ENCODE results near the gene CPHXL2. TPM values are rescaled to one million over a fixed set of nuclear protein-coding genes. Genes with fewer than 3 reads are reported as not detected.

Gene CPHXL2
- total and polyA plus RNA-seq, 2 experiments from 2014 or later = not detected

- Histone ChIP-seq H3K9me3 (ENCODE audit: low read depth) (no peaks in the 10 kb centered on the region), H3K4me3 (peak within 1 kb of the TSS; percentile 66), H3K27me3 (no peaks in the 10 kb centered on the region), H3K4me1 (ENCODE audit: low read depth) (peaks cover 9% of the 10 kb centered on the region), H3K36me3 (peaks cover 16% of the 10 kb centered on the region), H3K27ac (peak within 1 kb of the TSS; percentile 81)
- DNase-seq (ENCODE audit: low read depth in 1 of 2, low spot score in 1 of 2) = peak; percentile 99 to 100
- TF ChIP-seq CTCF (IDR thresholded peaks at IDR 0.05; ENCODE audit: low read depth, low read length) = no peak
Measured at GRCh38 chr16:75622761-75623605, 53.8 kb downstream of the CPHXL2 start, which contains the start of gene ADAT1. ADAT1 (minus strand) TSS chr16:75623281; CDS start chr16:75620799, 2,482 bp downstream.

- H3K27ac ChIP-seq = no peak overlapping the region
- H3K4me1 ChIP-seq (ENCODE audit: low read depth) = peaks cover 9% of the 10 kb centered on the region
- peak; percentile 48 to 60 for DNase-seq (ENCODE audit: low read depth in 1 of 2, low spot score in 1 of 2)
- no peaks in the 10 kb centered on the region for H3K27me3 ChIP-seq
- peaks cover 3% of the 10 kb centered on the region for H3K36me3 ChIP-seq
- no peak overlapping the region for H3K4me3 ChIP-seq
- no peaks in the 10 kb centered on the region for H3K9me3 ChIP-seq (ENCODE audit: low read depth)
- TF ChIP-seq CTCF (IDR thresholded peaks at IDR 0.05; ENCODE audit: low read depth, low read length) = peak; percentile 67
Measured at GRCh38 chr16:75621170-75621477, 55.7 kb downstream of the CPHXL2 start.

- no peak overlapping the region for H3K4me3 ChIP-seq
- no peak for TF ChIP-seq CTCF (IDR thresholded peaks at IDR 0.05; ENCODE audit: low read depth, low read length)
Measured at GRCh38 chr16:75620326-75621169, 56.3 kb downstream of the CPHXL2 start.

GRCh38 chr16:75618780-75619179 is 58.0 kb downstream of the CPHXL2 start:
- no peaks in the 10 kb centered on the region for H3K36me3 ChIP-seq
- no peak for TF ChIP-seq CTCF (IDR thresholded peaks at IDR 0.05; ENCODE audit: low read depth, low read length)

More at GRCh38 chr16:75620326-75621169, 56.3 kb downstream of the CPHXL2 start:
- no peaks in the 10 kb centered on the region for H3K27me3 ChIP-seq
- no peaks in the 10 kb centered on the region for H3K36me3 ChIP-seq
- H3K27ac ChIP-seq = no peak overlapping the region
- no peak for DNase-seq (ENCODE audit: low read depth in 1 of 2, low spot score in 1 of 2)
- H3K4me1 ChIP-seq (ENCODE audit: low read depth) = peaks cover 9% of the 10 kb centered on the region
- H3K9me3 ChIP-seq (ENCODE audit: low read depth) = no peaks in the 10 kb centered on the region

GRCh38 chr16:75617121-75617520 is 59.7 kb downstream of the CPHXL2 start:
- TF ChIP-seq CTCF (IDR thresholded peaks at IDR 0.05; ENCODE audit: low read depth, low read length) = no peak
- H3K27ac ChIP-seq = no peak overlapping the region
- H3K4me1 ChIP-seq (ENCODE audit: low read depth) = peaks cover 5% of the 10 kb centered on the region
- DNase-seq (ENCODE audit: low read depth in 1 of 2, low spot score in 1 of 2) = no peak
- H3K9me3 ChIP-seq (ENCODE audit: low read depth) = no peaks in the 10 kb centered on the region
- H3K36me3 ChIP-seq = peaks cover 2% of the 10 kb centered on the region
- no peaks in the 10 kb centered on the region for H3K27me3 ChIP-seq
- no peak overlapping the region for H3K4me3 ChIP-seq

More at GRCh38 chr16:75618780-75619179, 58.0 kb downstream of the CPHXL2 start:
- no peaks in the 10 kb centered on the region for H3K27me3 ChIP-seq
- peaks cover 9% of the 10 kb centered on the region for H3K4me1 ChIP-seq (ENCODE audit: low read depth)
- DNase-seq (ENCODE audit: low read depth in 1 of 2, low spot score in 1 of 2) = no peak
- H3K4me3 ChIP-seq = no peak overlapping the region
- H3K9me3 ChIP-seq (ENCODE audit: low read depth) = no peaks in the 10 kb centered on the region
- no peak overlapping the region for H3K27ac ChIP-seq
